ENCODE measurements around the gene CD300LB. TPM values are rescaled to one million over a fixed set of nuclear protein-coding genes. Genes with fewer than 3 reads are reported as not detected.
A peak's percentile ranks its signal among the peaks of the same experiment; 100 is the strongest.

Gene CD300LB
- total RNA-seq, 1 experiment from 2014 or later: not detected

DNA sequence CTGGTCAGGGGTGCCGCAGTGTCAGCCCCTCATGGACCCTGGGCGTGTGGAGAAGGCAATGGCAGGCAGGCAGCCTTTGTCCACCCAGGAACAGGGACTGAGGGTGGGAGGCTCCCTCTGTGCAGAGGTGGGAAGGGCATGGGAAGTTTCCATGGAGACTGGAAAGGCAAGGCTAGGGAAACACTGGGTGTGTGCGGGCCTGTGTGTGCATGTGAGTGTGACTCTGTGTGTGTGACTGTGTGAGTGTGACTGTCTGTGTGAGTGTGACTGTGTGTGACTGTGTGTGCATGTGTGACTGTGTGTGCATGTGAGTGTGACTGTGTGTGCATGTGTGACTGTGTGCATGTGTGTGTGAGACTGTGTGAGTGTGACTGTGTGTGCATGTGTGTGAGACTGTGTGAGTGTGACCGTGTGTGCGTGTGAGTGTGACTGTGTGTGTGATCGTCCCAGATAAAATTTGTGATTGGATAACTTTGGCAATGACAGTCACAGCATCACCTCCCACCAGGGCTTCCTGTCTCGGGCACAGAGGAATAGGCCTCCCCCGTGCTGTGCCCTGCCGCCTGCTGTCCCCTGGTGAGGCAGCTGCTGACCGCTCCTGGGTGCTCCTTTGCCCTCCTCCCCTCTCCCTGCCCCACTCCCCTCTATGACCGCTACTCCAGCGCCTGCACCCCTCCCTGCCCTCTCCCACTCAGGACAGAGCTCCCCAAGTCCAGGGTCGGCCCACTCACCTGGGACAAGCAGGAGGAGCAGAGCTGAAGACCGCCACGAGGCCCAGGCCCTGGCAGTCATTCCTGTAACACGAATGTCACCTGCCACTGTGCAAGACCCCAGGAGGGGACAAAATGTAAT is 13.9 kb upstream of the CD300LB start:
- peak overlapping the region in 1 of 3 experiments; percentile 88; a peak in 2 of 7 replicates for H3K27ac Mint-ChIP-seq
- Histone ChIP-seq H2AK5ac (ENCODE audit: insufficient read length, low read length) (no peak overlapping the region), H3K9me3 (ENCODE audit: control insufficient read depth, low read depth, low read length) (no peaks in the 10 kb centered on the region), H2BK120ac (ENCODE audit: low read depth, low read length, poor library complexity, severe bottlenecking) (no peak overlapping the region), H3K14ac (ENCODE audit: insufficient read depth, low read length) (no peak overlapping the region; the same call in 1 of the 2 replicates), H2BK15ac (ENCODE audit: low read depth, low read length) (no peak overlapping the region), H3K27me3 (ENCODE audit: insufficient read depth, low read length) (no peaks in the 10 kb centered on the region), H3K4ac (ENCODE audit: low read depth, low read length) (no peak overlapping the region), H2BK5ac (ENCODE audit: insufficient read length, low read length) (no peak overlapping the region), H3K27ac (ENCODE audit: insufficient read length, low read depth, low read length) (no peak overlapping the region), H4K91ac (ENCODE audit: insufficient read length, low read depth, low read length) (no peak overlapping the region), H4K20me1 (ENCODE audit: control insufficient read depth, insufficient read depth, insufficient read length) (no peaks in the 10 kb centered on the region), H3K79me1 (ENCODE audit: insufficient read depth, low read depth, low read length, poor library complexity, severe bottlenecking) (no peaks in the 10 kb centered on the region), H3K9ac (ENCODE audit: extremely low read depth, insufficient read length, low read length) (no peak overlapping the region), H2AFZ (ENCODE audit: low read length) (no peak overlapping the region), H2BK12ac (ENCODE audit: insufficient read length, low read depth, low read length) (no peak overlapping the region), H3K79me2 (ENCODE audit: insufficient read depth, low read length) (no peaks in the 10 kb centered on the region), H3K4me2 (ENCODE audit: insufficient read depth, insufficient read length, low read length) (no peak overlapping the region), H3K56ac (ENCODE audit: insufficient read length, low read depth, low read length) (no peak overlapping the region), H3K18ac (ENCODE audit: insufficient read length, low read depth, low read length) (peak overlapping the region; percentile 73), H2BK20ac (ENCODE audit: low read depth, low read length, poor library complexity, severe bottlenecking) (no peak overlapping the region), H4K5ac (ENCODE audit: insufficient read length, low read depth, low read length) (no peak overlapping the region), H3T11ph (ENCODE audit: low read length) (no peak overlapping the region), H4K8ac (replicated peaks; ENCODE audit: insufficient read length, low read depth, low read length) (no peak overlapping the region), H3K23ac (ENCODE audit: insufficient read length, low read depth, low read length) (no peak overlapping the region), H3K4me1 (ENCODE audit: insufficient read depth, low read length) (no peaks in the 10 kb centered on the region), H3K23me2 (ENCODE audit: insufficient read length, low read depth, low read length, poor library complexity, severe bottlenecking) (no peaks in the 10 kb centered on the region)
- H3K4me1 Mint-ChIP-seq: no peaks in the 10 kb centered on the region
- H3K36me3 Mint-ChIP-seq (ENCODE audit: insufficient read depth in 1 of 3, low read depth in 3 of 3): no peaks in the 10 kb centered on the region
- DNase-seq: no peak
- H3K27me3 Mint-ChIP-seq (ENCODE audit: low read depth): peaks cover 18% of the 10 kb centered on the region
- TF ChIP-seq, protein P1, sequence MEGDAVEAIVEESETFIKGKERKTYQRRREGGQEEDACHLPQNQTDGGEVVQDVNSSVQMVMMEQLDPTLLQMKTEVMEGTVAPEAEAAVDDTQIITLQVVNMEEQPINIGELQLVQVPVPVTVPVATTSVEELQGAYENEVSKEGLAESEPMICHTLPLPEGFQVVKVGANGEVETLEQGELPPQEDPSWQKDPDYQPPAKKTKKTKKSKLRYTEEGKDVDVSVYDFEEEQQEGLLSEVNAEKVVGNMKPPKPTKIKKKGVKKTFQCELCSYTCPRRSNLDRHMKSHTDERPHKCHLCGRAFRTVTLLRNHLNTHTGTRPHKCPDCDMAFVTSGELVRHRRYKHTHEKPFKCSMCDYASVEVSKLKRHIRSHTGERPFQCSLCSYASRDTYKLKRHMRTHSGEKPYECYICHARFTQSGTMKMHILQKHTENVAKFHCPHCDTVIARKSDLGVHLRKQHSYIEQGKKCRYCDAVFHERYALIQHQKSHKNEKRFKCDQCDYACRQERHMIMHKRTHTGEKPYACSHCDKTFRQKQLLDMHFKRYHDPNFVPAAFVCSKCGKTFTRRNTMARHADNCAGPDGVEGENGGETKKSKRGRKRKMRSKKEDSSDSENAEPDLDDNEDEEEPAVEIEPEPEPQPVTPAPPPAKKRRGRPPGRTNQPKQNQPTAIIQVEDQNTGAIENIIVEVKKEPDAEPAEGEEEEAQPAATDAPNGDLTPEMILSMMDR (conservative IDR thresholded peaks at IDR 0.05): no peak
- peaks cover 0 to 2% of the 10 kb centered on the region in 2 experiments; a peak in 1 of 5 replicates for H3K9me3 Mint-ChIP-seq
- WGBS (ENCODE audit: extremely low coverage, insufficient read length, low lambda C conversion rate): no CpG with 5 or more reads among the region's 16 CpGs
- no peak overlapping the region for H3K4me3 Mint-ChIP-seq
